AG09319 (cell line): Measurements from ENCODE around the gene RBM4.

Experiments
- DNase-seq: peaks from one replicate; pipeline ENCODE4 v3.0.0-alpha.2; 2010; ENCODE audit warnings: low read depth; ENCODE audit errors: extremely low read depth
- CTCF ChIP-seq: IDR thresholded peaks from 2 replicates; pipeline ENCODE4 v1.5.1; 2011; ENCODE audit warnings: low read depth, mild to moderate bottlenecking, inconsistent platforms, low read length, moderate library complexity

The RBM4 gene

GRCh38 chr11:66619080-66619554, 19.4 kb upstream of the RBM4 start:
- DNase-seq = peak; percentile 24
- TF ChIP-seq CTCF = no peak

GRCh38 chr11:66624450-66624849, 14.1 kb upstream of the RBM4 start:
- DNase-seq = no peak
- no peak for TF ChIP-seq CTCF

- no peak for TF ChIP-seq CTCF
- no peak for DNase-seq
Measured at GRCh38 chr11:66625041-66625751, 13.3 kb upstream of the RBM4 start.

GRCh38 chr11:66625752-66626149, 12.8 kb upstream of the RBM4 start:
- no peak for DNase-seq
- TF ChIP-seq CTCF = no peak

GRCh38 chr11:66626382-66626781, 12.1 kb upstream of the RBM4 start:
- no peak for DNase-seq
- no peak for TF ChIP-seq CTCF

GRCh38 chr11:66626926-66627325, 11.6 kb upstream of the RBM4 start:
- DNase-seq = no peak
- TF ChIP-seq CTCF = no peak

GRCh38 chr11:66628061-66628603, 10.4 kb upstream of the RBM4 start:
- TF ChIP-seq CTCF = no peak
- no peak for DNase-seq
